Erythroblast (primary cell): ENCODE results near the gene CYSRT1.

Source experiments
- GATA1 ChIP-seq: IDR thresholded peaks from 2 replicates; pipeline ENCODE4 v1.6.1; 2011; ENCODE audit warnings: low read depth, mild to moderate bottlenecking, control low read depth, low read length, moderate library complexity
- POLR2A ChIP-seq: IDR thresholded peaks from 2 replicates; pipeline ENCODE4 v1.6.1; 2011; ENCODE audit warnings: mild to moderate bottlenecking, low read length

GRCh38 chr9:137251194-137251461 lies 26.2 kb downstream of the CYSRT1 start, which contains the start of gene STPG3:
- TF ChIP-seq POLR2A: no peak
- no peak for TF ChIP-seq GATA1
